Esophagus (tissue), 2 donors: ENCODE measurements around the gene ZNF609. TPM values are rescaled to one million over a fixed set of nuclear protein-coding genes. Genes with fewer than 3 reads are reported as not detected.
"Not testable (repeated sequence)": the region's sequence is repeated elsewhere in the genome, so short reads cannot be mapped to it uniquely, and the experiment has no call there.

Experiments used
- H3K27ac ChIP-seq, 2 donors: one replicate each; pipeline ENCODE4 v1.5.1; 2013; ENCODE audit warnings: low read depth in 2 of 2, mild to moderate bottlenecking in 2 of 2, inconsistent platforms in 1 of 2, low read length in 1 of 2, moderate library complexity in 1 of 2
- H3K27me3 ChIP-seq, 2 donors: one replicate each; pipeline ENCODE4 v1.6.1; 2013; ENCODE audit warnings: low read length in 2 of 2, control low read depth in 1 of 2, mild to moderate bottlenecking in 1 of 2; ENCODE audit not compliant: insufficient read depth in 2 of 2, control insufficient read depth in 1 of 2
- H3K36me3 ChIP-seq, 2 donors: one replicate each; pipeline ENCODE4 v1.6.1; 2013; ENCODE audit warnings: low read length in 1 of 2; ENCODE audit not compliant: control insufficient read depth in 2 of 2, insufficient read depth in 2 of 2
- H3K4me1 ChIP-seq, 2 donors: one replicate each; pipeline ENCODE4 v1.6.1; 2013; ENCODE audit warnings: low read length in 1 of 2; ENCODE audit not compliant: control insufficient read depth in 2 of 2, insufficient read depth in 2 of 2
- H3K4me3 ChIP-seq, 2 donors: one replicate each; pipeline ENCODE4 v1.5.1; 2013; ENCODE audit warnings: low read length in 2 of 2, mild to moderate bottlenecking in 2 of 2, low read depth in 1 of 2, moderate library complexity in 1 of 2
- H3K9me3 ChIP-seq, 2 donors: one replicate each; pipeline ENCODE4 v1.6.1; 2013; ENCODE audit warnings: mild to moderate bottlenecking in 2 of 2, low read depth in 1 of 2, low read length in 1 of 2, moderate library complexity in 1 of 2; ENCODE audit not compliant: control insufficient read depth in 2 of 2, insufficient read depth in 1 of 2
- WGBS, 2 donors: extraction: QIAGEN DNeasy Blood & Tissue Kit; methylation state at CpG; one replicate each; pipeline ENCODE4 v1.1.7; 2013; 5-methylcytosine and 5-hydroxymethylcytosine counted together
- polyA plus RNA-seq, 2 donors: library from polyadenylated mRNA; stranded (reverse); fragments of 200-250 nt; gene quantifications; one replicate each; pipeline ENCODE4 v1.2.3, GENCODE V29; 2013
- donor health status: healthy with polysubstance abuse.
- donor health status: Bipolar disorder and iron deficiency.

The ZNF609 gene
- polyA plus RNA-seq, 2 donors = 3.5 to 4.1 TPM

GRCh38 chr15:64644811-64645210 lies 184.4 kb downstream of the ZNF609 start:
- H3K4me1 ChIP-seq, H3K9me3 ChIP-seq, H3K4me3 ChIP-seq, H3K27me3 ChIP-seq, H3K36me3 ChIP-seq, H3K27ac ChIP-seq: not testable (repeated sequence)

- no peak overlapping the region for H3K27ac ChIP-seq
- no peak overlapping the region for H3K4me3 ChIP-seq
- no peaks in the 10 kb centered on the region for H3K9me3 ChIP-seq
- no peaks in the 10 kb centered on the region for H3K36me3 ChIP-seq
- H3K27me3 ChIP-seq = no peaks in the 10 kb centered on the region
- no peaks in the 10 kb centered on the region for H3K4me1 ChIP-seq
- 98 to 100% methylated on average over 1 of the region's 1 CpG for WGBS, 2 donors
Observed at GRCh38 chr15:64645995-64646394, 185.6 kb downstream of the ZNF609 start.

- no peaks in the 10 kb centered on the region for H3K36me3 ChIP-seq
- 98% methylated on average over 1 of the region's 1 CpG for WGBS, 2 donors
- H3K27me3 ChIP-seq = no peaks in the 10 kb centered on the region
- H3K9me3 ChIP-seq = no peaks in the 10 kb centered on the region
- H3K4me1 ChIP-seq = no peaks in the 10 kb centered on the region
- no peak overlapping the region for H3K27ac ChIP-seq
- no peak overlapping the region for H3K4me3 ChIP-seq
Observed at GRCh38 chr15:64647367-64647766, 187.0 kb downstream of the ZNF609 start.

GRCh38 chr15:64650552-64650951 lies 190.2 kb downstream of the ZNF609 start:
- 88 to 93% methylated on average over 1 of the region's 1 CpG for WGBS, 2 donors
- no peaks in the 10 kb centered on the region for H3K9me3 ChIP-seq
- H3K36me3 ChIP-seq = no peaks in the 10 kb centered on the region
- H3K4me3 ChIP-seq = no peak overlapping the region
- no peaks in the 10 kb centered on the region for H3K27me3 ChIP-seq
- H3K27ac ChIP-seq = no peak overlapping the region
- no peaks in the 10 kb centered on the region for H3K4me1 ChIP-seq

- Histone ChIP-seq H3K4me3 (no peak overlapping the region), H3K36me3 (no peaks in the 10 kb centered on the region), H3K27me3 (no peaks in the 10 kb centered on the region), H3K9me3 (no peaks in the 10 kb centered on the region), H3K27ac (no peak overlapping the region), H3K4me1 (no peaks in the 10 kb centered on the region)
- 53 to 73% methylated on average over 4 of the region's 4 CpGs for WGBS, 2 donors
Observed at GRCh38 chr15:64651601-64652191, 191.3 kb downstream of the ZNF609 start.

- WGBS, 2 donors = 66 to 75% methylated on average over 3 of the region's 3 CpGs
- Histone ChIP-seq H3K27ac (no peak overlapping the region), H3K27me3 (no peaks in the 10 kb centered on the region), H3K4me3 (no peak overlapping the region), H3K9me3 (no peaks in the 10 kb centered on the region), H3K4me1 (no peaks in the 10 kb centered on the region), H3K36me3 (no peaks in the 10 kb centered on the region)
Observed at GRCh38 chr15:64653757-64654156, 193.4 kb downstream of the ZNF609 start.

- no peak overlapping the region for H3K4me3 ChIP-seq
- H3K27me3 ChIP-seq = no peaks in the 10 kb centered on the region
- H3K27ac ChIP-seq = no peak overlapping the region
- H3K4me1 ChIP-seq = no peaks in the 10 kb centered on the region
- no peaks in the 10 kb centered on the region for H3K36me3 ChIP-seq
- WGBS, 2 donors = 88 to 95% methylated on average over 2 of the region's 2 CpGs
- H3K9me3 ChIP-seq = no peaks in the 10 kb centered on the region
Observed at GRCh38 chr15:64656508-64656907, 196.1 kb downstream of the ZNF609 start.

- Histone ChIP-seq H3K4me3 (no peak overlapping the region), H3K36me3 (no peaks in the 10 kb centered on the region), H3K27ac (no peak overlapping the region), H3K4me1 (no peaks in the 10 kb centered on the region), H3K27me3 (no peaks in the 10 kb centered on the region), H3K9me3 (no peaks in the 10 kb centered on the region)
- 86 to 94% methylated on average over 1 of the region's 1 CpG for WGBS, 2 donors
Observed at GRCh38 chr15:64665179-64665578, 204.8 kb downstream of the ZNF609 start.

GRCh38 chr15:64667736-64668161 lies 207.4 kb downstream of the ZNF609 start:
- no peaks in the 10 kb centered on the region for H3K4me1 ChIP-seq
- 24 to 43% methylated on average over 1 of the region's 1 CpG for WGBS, 2 donors

GRCh38 chr15:64673866-64674265 lies 213.5 kb downstream of the ZNF609 start:
- H3K4me1 ChIP-seq = no peaks in the 10 kb centered on the region
- H3K27me3 ChIP-seq = no peaks in the 10 kb centered on the region
- WGBS, 2 donors = 92% methylated on average over 12 of the region's 12 CpGs
- no peaks in the 10 kb centered on the region for H3K9me3 ChIP-seq
- no peak overlapping the region for H3K4me3 ChIP-seq
- peaks cover 14 to 24% of the 10 kb centered on the region in 2 donors for H3K36me3 ChIP-seq
- H3K27ac ChIP-seq = no peak overlapping the region

More at GRCh38 chr15:64667736-64668161, 207.4 kb downstream of the ZNF609 start:
- Histone ChIP-seq H3K27ac (no peak overlapping the region), H3K9me3 (no peaks in the 10 kb centered on the region), H3K4me3 (no peak overlapping the region), H3K27me3 (no peaks in the 10 kb centered on the region), H3K36me3 (no peaks in the 10 kb centered on the region)
